Measurements from ENCODE around the gene MB21D2. TPM values are rescaled to one million over a fixed set of nuclear protein-coding genes. Genes with fewer than 3 reads are reported as not detected.
A peak's percentile ranks its signal among the peaks of the same experiment; 100 is the strongest.

MB21D2 gene
- total and polyA plus RNA-seq, 2 experiments from 2014 or later: 8.1 to 35.9 TPM

- Histone ChIP-seq H3K9me2 (ENCODE audit: insufficient read depth) (no peaks in the 10 kb centered on the region), H3K79me2 (replicated peaks; ENCODE audit: insufficient read depth) (peaks cover 99% of the 10 kb centered on the region), H3K4me3 (no peak overlapping the region), H2AFZ (no peak overlapping the region), H3K4me1 (ENCODE audit: insufficient read depth) (peaks cover 18% of the 10 kb centered on the region), H4K20me1 (replicated peaks; ENCODE audit: insufficient read depth) (peaks cover 9% of the 10 kb centered on the region; the same call in 1 of the 2 replicates), H3K36me3 (ENCODE audit: insufficient read depth) (no peaks in the 10 kb centered on the region), H3F3A (replicated peaks; ENCODE audit: low read depth) (no peaks in the 10 kb centered on the region), H3K27me3 (ENCODE audit: insufficient read depth) (no peaks in the 10 kb centered on the region), H3K4me2 (0 out of 2 replicates have a peak overlapping the region, but pooled peaks have one; percentile 17), H3K27ac (ENCODE audit: low read depth) (0 out of 2 replicates have a peak overlapping the region, but pooled peaks have one; percentile 2)
- Mint-ChIP-seq H3K27ac (no peak overlapping the region), H3K4me1 (peaks cover 34% of the 10 kb centered on the region), H3K36me3 (ENCODE audit: low read depth) (peaks cover 10% of the 10 kb centered on the region; the same call in 2 of the 3 replicates), H3K27me3 (ENCODE audit: insufficient read depth, low read depth, poor library complexity) (peaks cover 2% of the 10 kb centered on the region), H3K9me3 (no peaks in the 10 kb centered on the region; the same call in 2 of the 3 replicates), H3K4me3 (no peak overlapping the region)
- TF ChIP-seq CREB1 (CRISPR knock-in tag; IDR thresholded peaks at IDR 0.05; ENCODE audit: low read depth) (no peak), STAT1 (IDR thresholded peaks at IDR 0.05; ENCODE audit: unreplicated experiment) (no peak), ZNF331 (CRISPR knock-in tag; IDR thresholded peaks at IDR 0.05; ENCODE audit: low read depth) (no peak), ZNF114 (CRISPR knock-in tag; IDR thresholded peaks at IDR 0.05) (no peak), CTCF (conservative IDR thresholded peaks at IDR 0.05; ENCODE audit: low read depth in 2 of 2) (no peak), NANOG (IDR thresholded peaks at IDR 0.05; ENCODE audit: borderline replicate concordance) (no peak), ETS1 (IDR thresholded peaks at IDR 0.05) (no peak), ZNF462 (CRISPR knock-in tag; IDR thresholded peaks at IDR 0.05) (no peak), EZH2phosphoT487 (IDR thresholded peaks at IDR 0.05; ENCODE audit: unreplicated experiment) (no peak), EZH2 (IDR thresholded peaks at IDR 0.05; ENCODE audit: low read depth, unreplicated experiment) (no peak), JUNB (IDR thresholded peaks at IDR 0.05; ENCODE audit: unreplicated experiment) (no peak), REST (IDR thresholded peaks at IDR 0.05; ENCODE audit: unreplicated experiment) (no peak), POLR2AphosphoS5 (IDR thresholded peaks at IDR 0.05; ENCODE audit: low read depth) (no peak)
- DNase-seq (ENCODE audit: low spot score): peak; percentile 51
- ATAC-seq: peak; percentile 32; the same call in 1 of the 3 replicates
Measured at GRCh38 chr3:192834428-192834827, 83.2 kb downstream of the MB21D2 start.

All from GM23338 (cell line).